ENCODE results near the gene ROM1. TPM values are rescaled to one million over a fixed set of nuclear protein-coding genes. Genes with fewer than 3 reads are reported as not detected.
A peak's percentile ranks its signal among the peaks of the same experiment; 100 is the strongest.

ROM1 gene
- total and polyA plus RNA-seq, 2 donors from 2014 or later = 7.9 to 11.1 TPM

DNA sequence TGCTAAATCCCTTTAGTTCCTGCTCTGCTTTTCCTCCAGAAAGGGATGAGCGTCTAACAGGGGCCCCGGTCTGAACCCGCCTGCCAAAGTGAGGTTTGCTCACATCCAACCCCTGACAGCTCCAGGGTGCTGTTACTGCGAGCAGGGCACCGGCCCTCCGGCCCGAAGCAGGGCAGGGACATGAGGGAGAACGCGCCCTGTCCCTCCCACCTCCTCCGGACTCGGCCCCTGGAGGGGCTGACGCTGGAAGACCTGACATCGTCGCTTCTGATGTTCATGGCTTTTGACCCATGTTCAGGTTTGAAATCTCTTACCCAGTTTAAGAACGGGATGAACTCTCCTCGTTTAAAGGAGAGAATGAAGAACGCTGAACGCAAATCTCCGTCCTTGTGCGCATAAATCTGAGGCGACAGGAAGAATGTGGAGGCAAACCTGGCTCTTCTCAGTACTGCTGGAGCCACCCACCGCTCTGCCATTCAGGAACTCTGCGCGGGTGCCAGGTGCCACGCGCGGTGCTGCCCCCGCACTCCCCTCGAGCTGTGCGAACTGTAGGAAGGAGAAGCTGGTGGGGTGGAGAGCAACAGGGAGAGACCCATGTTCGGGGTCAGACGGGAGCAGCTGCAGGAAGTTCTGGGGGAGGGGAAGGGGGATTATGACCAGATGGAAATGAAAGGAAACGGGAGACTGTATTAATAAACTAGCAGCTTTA is 38.5 kb upstream of the ROM1 start:
- no peaks in the 10 kb centered on the region for H3K27me3 ChIP-seq (ENCODE audit: control insufficient read depth, insufficient read depth, low read length)
- H3K4me1 ChIP-seq (ENCODE audit: control insufficient read depth in 2 of 3, insufficient read depth in 2 of 3, low read depth in 1 of 3, low read length in 3 of 3) = peaks cover 0 to 27% (median 13%) of the 10 kb centered on the region in 3 donors
- intact Hi-C loops (cut with DNase I) = no loop called here
- no peaks in the 10 kb centered on the region for H3K9me3 ChIP-seq (ENCODE audit: control insufficient read depth in 2 of 3, insufficient read depth in 1 of 3, low read length in 3 of 3)
- H3K36me3 ChIP-seq (ENCODE audit: control insufficient read depth in 2 of 3, insufficient read depth in 3 of 3, low read length in 3 of 3) = peaks cover 11 to 53% (median 16%) of the 10 kb centered on the region in 3 donors
- H3K9ac ChIP-seq (ENCODE audit: low read length in 3 of 3) = peak overlapping the region; percentile 55 to 90 (median 76)
- TF ChIP-seq CTCF (IDR thresholded peaks at IDR 0.05; ENCODE audit: borderline replicate concordance, extremely low read depth, insufficient read depth) = no peak
- no peak for FAIRE-seq
- peak overlapping the region; percentile 52 to 87 (median 82) for H3K4me3 ChIP-seq (ENCODE audit: low read length in 3 of 3)
- peak overlapping the region; percentile 88 to 99 for H3K27ac ChIP-seq (ENCODE audit: low read depth in 2 of 2, low read length in 2 of 2)
- DNase-seq = peak in 4 of 5 donors; percentile 37 to 84 (median 76)

DNA sequence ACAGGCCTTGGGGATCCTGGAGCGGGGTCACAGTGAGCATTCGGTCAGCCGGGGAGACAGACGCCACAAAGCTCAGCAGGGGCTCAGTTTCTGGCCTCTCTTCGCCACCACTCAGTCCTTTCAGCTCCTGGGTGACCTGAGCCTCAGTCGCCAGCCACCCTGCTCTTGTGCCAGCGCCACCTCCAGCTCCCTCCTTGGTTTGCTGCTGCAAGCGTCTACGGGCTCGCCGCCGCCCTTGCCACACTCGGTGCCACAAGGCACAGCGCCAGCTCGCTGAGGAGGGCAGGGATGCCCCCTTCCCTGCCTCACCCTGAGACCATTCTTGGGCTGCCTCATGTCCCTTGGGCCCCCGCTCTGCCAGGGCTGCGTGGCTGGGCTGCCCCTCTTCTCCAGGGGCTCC is 37.9 kb upstream of the ROM1 start:
- FAIRE-seq (no peak), DNase-seq (peak in 1 of 5 donors; percentile 74)
- peak overlapping the region in 1 of 2 donors; percentile 99 for H3K27ac ChIP-seq (ENCODE audit: low read depth in 2 of 2, low read length in 2 of 2)
- peak overlapping the region; percentile 55 to 90 (median 76) for H3K9ac ChIP-seq (ENCODE audit: low read length in 3 of 3)
- peaks cover 11 to 49% (median 15%) of the 10 kb centered on the region in 3 donors for H3K36me3 ChIP-seq (ENCODE audit: control insufficient read depth in 2 of 3, insufficient read depth in 3 of 3, low read length in 3 of 3)
- intact Hi-C loops (cut with DNase I) = no loop called here
- H3K4me1 ChIP-seq (ENCODE audit: control insufficient read depth in 2 of 3, insufficient read depth in 2 of 3, low read depth in 1 of 3, low read length in 3 of 3) = peaks cover 0 to 27% (median 13%) of the 10 kb centered on the region in 3 donors
- peak overlapping the region; percentile 52 to 87 (median 82) for H3K4me3 ChIP-seq (ENCODE audit: low read length in 3 of 3)
- TF ChIP-seq CTCF (IDR thresholded peaks at IDR 0.05; ENCODE audit: borderline replicate concordance, extremely low read depth, insufficient read depth) = no peak
- no peaks in the 10 kb centered on the region for H3K27me3 ChIP-seq (ENCODE audit: control insufficient read depth, insufficient read depth, low read length)
- no peaks in the 10 kb centered on the region for H3K9me3 ChIP-seq (ENCODE audit: control insufficient read depth in 2 of 3, insufficient read depth in 1 of 3, low read length in 3 of 3)

DNA sequence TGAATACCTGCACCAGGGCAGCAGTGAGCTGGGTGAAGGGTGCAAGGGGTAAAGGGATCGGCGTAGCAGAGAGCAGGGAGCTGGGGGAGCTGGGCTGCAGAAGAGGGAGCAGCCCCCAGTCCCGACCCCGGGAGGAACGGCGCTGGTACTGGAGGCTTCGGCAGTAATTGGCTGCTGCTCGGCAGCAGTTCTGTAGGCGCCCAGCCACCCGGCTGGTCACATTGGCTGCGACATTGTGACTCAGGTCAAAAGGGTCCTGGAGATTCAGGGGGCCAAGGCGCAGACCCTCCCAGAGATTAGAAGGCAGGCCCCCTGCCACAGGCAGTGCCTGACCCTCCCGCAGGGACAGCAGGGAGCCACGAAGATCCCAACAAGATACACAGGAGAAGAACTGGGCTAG is 37.2 kb upstream of the ROM1 start:
- intact Hi-C loops (cut with DNase I) = no loop called here
- Histone ChIP-seq H3K4me1 (ENCODE audit: control insufficient read depth in 2 of 3, insufficient read depth in 2 of 3, low read depth in 1 of 3, low read length in 3 of 3) (peaks cover 0 to 27% (median 13%) of the 10 kb centered on the region in 3 donors), H3K4me3 (ENCODE audit: low read length in 3 of 3) (no peak overlapping the region), H3K9me3 (ENCODE audit: control insufficient read depth in 2 of 3, insufficient read depth in 1 of 3, low read length in 3 of 3) (no peaks in the 10 kb centered on the region), H3K36me3 (ENCODE audit: control insufficient read depth in 2 of 3, insufficient read depth in 3 of 3, low read length in 3 of 3) (peaks cover 9 to 44% (median 12%) of the 10 kb centered on the region in 3 donors), H3K27ac (ENCODE audit: low read depth in 2 of 2, low read length in 2 of 2) (peak overlapping the region in 1 of 2 donors; percentile 76), H3K9ac (ENCODE audit: low read length in 3 of 3) (no peak overlapping the region), H3K27me3 (ENCODE audit: control insufficient read depth, insufficient read depth, low read length) (no peaks in the 10 kb centered on the region)
- DNase-seq (peak in 1 of 5 donors; percentile 77), FAIRE-seq (no peak)
- TF ChIP-seq CTCF (IDR thresholded peaks at IDR 0.05; ENCODE audit: borderline replicate concordance, extremely low read depth, insufficient read depth) = no peak

Data from kidney (tissue), 14 donors.